Gastroesophageal sphincter (tissue), 4 donors: ENCODE measurements around the gene RRAGC. TPM values are rescaled to one million over a fixed set of nuclear protein-coding genes. Genes with fewer than 3 reads are reported as not detected.

Experiments
- ATAC-seq: fragments of 150-250 bp; one replicate; pipeline ENCODE4 v1.9.1; 2016; ENCODE audit warnings: mild to moderate bottlenecking, moderate library complexity
- H3K27ac ChIP-seq, 4 donors: fragments of 200-600 bp; sonication (generic) in 3 of 4; 1 replicate in 3 of 4; 2 replicates in 1 of 4; pipeline ENCODE4 v1.5.1; 2016 to 2019
- H3K27me3 ChIP-seq: fragments of 200-600 bp; sonication (generic); one replicate; pipeline ENCODE4 v1.5.1; 2019
- H3K36me3 ChIP-seq, 2 donors: fragments of 200-600 bp; sonication (generic); one replicate each; pipeline ENCODE4 v1.5.1; 2019; ENCODE audit warnings: control low read depth in 1 of 2
- H3K4me1 ChIP-seq, 3 donors: fragments of 200-600 bp; sonication (generic); 1 replicate in 2 of 3; 2 replicates in 1 of 3; pipeline ENCODE4 v1.5.1; 2016 to 2019; ENCODE audit warnings: control low read depth in 2 of 3
- H3K4me3 ChIP-seq, 2 donors: fragments of 200-600 bp; sonication (generic); one replicate each; pipeline ENCODE4 v1.5.1; 2019; ENCODE audit warnings: mild to moderate bottlenecking in 1 of 2, moderate library complexity in 1 of 2
- H3K9me3 ChIP-seq, 3 donors: fragments of 200-600 bp; sonication (generic); one replicate each; pipeline ENCODE4 v1.5.1; 2017 to 2019; ENCODE audit warnings: control low read depth in 2 of 3
- EP300 ChIP-seq: sonication (generic); formaldehyde crosslinking; IDR thresholded peaks from one replicate; pipeline ENCODE4 v1.6.1; 2017; ENCODE audit warnings: antibody characterized with exemption, mild to moderate bottlenecking
- POLR2A ChIP-seq, 2 donors: fragments of 450-650 bp; IDR thresholded peaks; one replicate each; pipeline ENCODE4 v1.6.1; 2017; ENCODE audit warnings: antibody characterized with exemption in 2 of 2, mild to moderate bottlenecking in 2 of 2, moderate library complexity in 1 of 2
- POLR2AphosphoS5 ChIP-seq: sonication (generic); formaldehyde crosslinking; IDR thresholded peaks from one replicate; pipeline ENCODE4 v1.6.1; 2017; ENCODE audit warnings: antibody characterized with exemption
- WGBS, 2 donors: methylation state at CpG; one replicate each; pipeline ENCODE4 v1.1.5; 2018; ENCODE audit warnings: low coverage in 1 of 2; 5-methylcytosine and 5-hydroxymethylcytosine counted together
- small RNA-seq, 4 donors: library from RNA; depleted of rRNA; stranded (forward); fragments of <200 nt; gene quantifications; one replicate each; pipeline ENCODE3, GENCODE V24; 2016
- total RNA-seq, 4 donors: library from RNA; depleted of rRNA; stranded (reverse); fragments of >200 nt; gene quantifications; one replicate each; pipeline ENCODE4 v1.1.0, GENCODE V29; 2016
- TF ChIP-seq, protein P1 (sequence below), 4 experiments: fragments of 200-600 bp in 2 of 4; fragments of 450-650 bp in 2 of 4; sonication (generic) in 1 of 4; IDR thresholded peaks; one replicate each; pipeline ENCODE4 v1.5.1; 2017 to 2019; ENCODE audit warnings: antibody characterized with exemption in 4 of 4, mild to moderate bottlenecking in 2 of 4, moderate library complexity in 2 of 4

Gene RRAGC
- total RNA-seq, 4 donors from 2014 or later: 19.5 to 25.0 (median 20.5) TPM

- no peak for TF ChIP-seq POLR2AphosphoS5
- Histone ChIP-seq H3K27ac (no peak overlapping the region), H3K4me3 (no peak overlapping the region), H3K4me1 (no peaks in the 10 kb centered on the region), H3K27me3 (peaks cover 72% of the 10 kb centered on the region), H3K9me3 (peaks cover 0 to 38% (median 0%) of the 10 kb centered on the region in 3 donors), H3K36me3 (no peaks in the 10 kb centered on the region)
- no peak for ATAC-seq
Measured at GRCh38 chr1:38791164-38791515, 68.4 kb downstream of the RRAGC start.

- H3K4me3 ChIP-seq: no peak overlapping the region
- no peaks in the 10 kb centered on the region for H3K4me1 ChIP-seq
- TF ChIP-seq EP300: no peak
- TF ChIP-seq, protein P1, sequence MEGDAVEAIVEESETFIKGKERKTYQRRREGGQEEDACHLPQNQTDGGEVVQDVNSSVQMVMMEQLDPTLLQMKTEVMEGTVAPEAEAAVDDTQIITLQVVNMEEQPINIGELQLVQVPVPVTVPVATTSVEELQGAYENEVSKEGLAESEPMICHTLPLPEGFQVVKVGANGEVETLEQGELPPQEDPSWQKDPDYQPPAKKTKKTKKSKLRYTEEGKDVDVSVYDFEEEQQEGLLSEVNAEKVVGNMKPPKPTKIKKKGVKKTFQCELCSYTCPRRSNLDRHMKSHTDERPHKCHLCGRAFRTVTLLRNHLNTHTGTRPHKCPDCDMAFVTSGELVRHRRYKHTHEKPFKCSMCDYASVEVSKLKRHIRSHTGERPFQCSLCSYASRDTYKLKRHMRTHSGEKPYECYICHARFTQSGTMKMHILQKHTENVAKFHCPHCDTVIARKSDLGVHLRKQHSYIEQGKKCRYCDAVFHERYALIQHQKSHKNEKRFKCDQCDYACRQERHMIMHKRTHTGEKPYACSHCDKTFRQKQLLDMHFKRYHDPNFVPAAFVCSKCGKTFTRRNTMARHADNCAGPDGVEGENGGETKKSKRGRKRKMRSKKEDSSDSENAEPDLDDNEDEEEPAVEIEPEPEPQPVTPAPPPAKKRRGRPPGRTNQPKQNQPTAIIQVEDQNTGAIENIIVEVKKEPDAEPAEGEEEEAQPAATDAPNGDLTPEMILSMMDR (IDR thresholded peaks at IDR 0.05): no peak
- TF ChIP-seq POLR2A (IDR thresholded peaks at IDR 0.05): no peak
- TF ChIP-seq POLR2AphosphoS5: no peak
- no peaks in the 10 kb centered on the region for H3K36me3 ChIP-seq
- peaks cover 74% of the 10 kb centered on the region for H3K27me3 ChIP-seq
- WGBS, 2 donors: 60 to 83% methylated on average over 1 to 2 of the region's 6 CpGs
- no peak overlapping the region for H3K27ac ChIP-seq
- H3K9me3 ChIP-seq: peaks cover 0 to 35% (median 0%) of the 10 kb centered on the region in 3 donors
- ATAC-seq: no peak
Measured at GRCh38 chr1:38790422-38791163, 69.0 kb downstream of the RRAGC start.

- Histone ChIP-seq H3K27me3 (peaks cover 83% of the 10 kb centered on the region), H3K36me3 (no peaks in the 10 kb centered on the region), H3K27ac (no peak overlapping the region), H3K9me3 (peaks cover 0 to 33% (median 0%) of the 10 kb centered on the region in 3 donors), H3K4me1 (no peaks in the 10 kb centered on the region), H3K4me3 (no peak overlapping the region)
- WGBS, 2 donors: 11 to 29% methylated on average over 3 to 4 of the region's 5 CpGs
- TF ChIP-seq EP300: no peak
- TF ChIP-seq POLR2AphosphoS5: no peak
- TF ChIP-seq POLR2A (IDR thresholded peaks at IDR 0.05): no peak
- TF ChIP-seq, protein P1 (IDR thresholded peaks at IDR 0.05): no peak
- ATAC-seq: no peak
Measured at GRCh38 chr1:38789498-38790169, 69.9 kb downstream of the RRAGC start.

- ATAC-seq: no peak
- H3K9me3 ChIP-seq: peaks cover 0 to 23% (median 0%) of the 10 kb centered on the region in 3 donors
- H3K27me3 ChIP-seq: peaks cover 93% of the 10 kb centered on the region
- H3K4me1 ChIP-seq: peaks cover 0 to 5% (median 2%) of the 10 kb centered on the region in 3 donors
- no peak for TF ChIP-seq POLR2A (IDR thresholded peaks at IDR 0.05)
- TF ChIP-seq, protein P1 (IDR thresholded peaks at IDR 0.05): no peak
- no peak for TF ChIP-seq POLR2AphosphoS5
- no peak for TF ChIP-seq EP300
- H3K36me3 ChIP-seq: no peaks in the 10 kb centered on the region
- no peak overlapping the region for H3K4me3 ChIP-seq
- no peak overlapping the region for H3K27ac ChIP-seq
- 41 to 56% methylated on average over 8 to 15 of the region's 15 CpGs for WGBS, 2 donors
Measured at GRCh38 chr1:38788341-38789336, 70.9 kb downstream of the RRAGC start.

Small RNAs within 50 kb of the gene (small RNA-seq; reads per million reads assigned to genes)
- 0 reads per million in 4 donors for gene GJA9-MYCBP

Other genes starting within 250 kb of the RRAGC start
- gene MYCBP, start 13.6 kb upstream of the RRAGC start, total RNA-seq: 10 to 100 TPM; 19.3 to 25.8 (median 21.5) TPM
- gene GJA9, start 21.8 kb upstream of the RRAGC start, total RNA-seq: not detected
- gene RHBDL2, start 82.1 kb upstream of the RRAGC start, total RNA-seq: 1 to 10 TPM in 1 of 4 donors, under 1 TPM in 2, not detected in 1; 0.30 to 1.2 (median 0.94) TPM
- 10 to 100 TPM; 52.5 to 74.3 (median 63.6) TPM for gene AKIRIN1, start 131.5 kb upstream of the RRAGC start, total RNA-seq
- 100 to 1,000 TPM; 300 to 553 (median 521) TPM for gene NDUFS5, start 166.6 kb upstream of the RRAGC start, total RNA-seq